HCT116 (cell line): Measurements from ENCODE around the gene GRIFIN. TPM values are rescaled to one million over a fixed set of nuclear protein-coding genes. Genes with fewer than 3 reads are reported as not detected.

Source experiments
- ATAC-seq: fragments of 200-7000 bp; cut with Tn5 transposase; 2 replicates; pipeline ENCODE4 v1.9.1; 2020; ENCODE audit warnings: mild to moderate bottlenecking, moderate library complexity
- BruUV-seq: library from RNA; stranded (reverse); fragments of 400-500 nt; replicated peaks from 2 replicates; lab custom pipeline; 2021; lab: Mats Ljungman, UMichigan
- CTCF ChIA-PET: fragments of 300-600 bp; sonication (Branson Sonifier 250); formaldehyde crosslinking; loops from one replicate; lab custom pipeline; 2021; ENCODE audit warnings: antibody characterized with exemption; lab: Charles Lee
- POLR2A ChIA-PET: fragments of 300-600, 350-600 bp; sonication (Branson Sonifier 250); formaldehyde crosslinking; loops from one replicate; lab custom pipeline; 2021; ENCODE audit warnings: antibody characterized with exemption; lab: Charles Lee
- RAD21 ChIA-PET, 2 experiments: fragments of 300-600 bp; sonication (Branson Sonifier 250); formaldehyde crosslinking; loops; one replicate each; lab custom pipeline; 2023; ENCODE audit warnings: low total read pairs in 2 of 2; ENCODE audit not compliant: uncharacterized antibody in 2 of 2, unreplicated experiment in 2 of 2, low non-redundant PET in 1 of 2; lab: Charles Lee
- DNase-seq: peaks from one replicate; pipeline ENCODE4 v3.0.0-alpha.2; 2010; ENCODE audit warnings: low read depth, low spot score
- H2AFZ ChIP-seq: fragments of 200-600 bp; shearing (Covaris generic), sonication (generic); 2 replicates; pipeline ENCODE4 v1.6.1; 2017; ENCODE audit warnings: low read depth, mixed run types, mixed read lengths, antibody characterized with exemption, low read length; ENCODE audit not compliant: poor library complexity, severe bottlenecking
- H3K27ac ChIP-seq: 2 replicates; pipeline ENCODE4 v1.5.1; 2012; ENCODE audit warnings: low read depth, low read length
- H3K27me3 ChIP-seq: fragments of 200-600 bp; sonication (generic); 2 replicates; pipeline ENCODE4 v1.6.1; 2016; ENCODE audit warnings: mixed run types, low read length, mixed read lengths; ENCODE audit not compliant: insufficient read depth
- H3K36me3 ChIP-seq, 2 experiments: fragments of 200-500 bp in 1 of 2; fragments of 200-600 bp in 1 of 2; sonication (Bioruptor generic) in 1 of 2; sonication (generic) in 1 of 2; 2 replicates each; pipeline versions ENCODE4 v1.5.1 to v1.6.1; 2014 to 2016; ENCODE audit warnings: low read length in 2 of 2, inconsistent platforms in 1 of 2, mixed read lengths in 1 of 2, mixed run types in 1 of 2; ENCODE audit not compliant: insufficient read depth in 2 of 2, control insufficient read depth in 1 of 2
- H3K4me1 ChIP-seq, 2 experiments: fragments of 200-600 bp in 1 of 2; sonication (generic) in 1 of 2; 2 replicates each; pipeline versions ENCODE4 v1.5.1 to v1.6.1; 2012 to 2017; ENCODE audit warnings: low read length in 2 of 2, inconsistent platforms in 1 of 2, mild to moderate bottlenecking in 1 of 2, mixed read lengths in 1 of 2, mixed run types in 1 of 2, moderate library complexity in 1 of 2; ENCODE audit not compliant: insufficient read depth in 2 of 2, control insufficient read depth in 1 of 2
- H3K4me2 ChIP-seq: fragments of 200-600 bp; sonication (generic); 2 replicates; pipeline ENCODE4 v1.6.1; 2017; ENCODE audit warnings: mixed run types, low read length, mixed read lengths
- H3K4me3 ChIP-seq, 2 experiments: fragments of 200-600 bp in 1 of 2; sonication (generic) in 1 of 2; replicated peaks in 1 of 2; 2 replicates each; pipeline ENCODE4 v1.5.1; 2011 to 2016; ENCODE audit warnings: low read length in 2 of 2, control low read depth in 1 of 2, low read depth in 1 of 2, mild to moderate bottlenecking in 1 of 2, mixed read lengths in 1 of 2, mixed run types in 1 of 2
- H3K79me2 ChIP-seq: fragments of 200-600 bp; sonication (generic); 2 replicates; pipeline ENCODE4 v1.6.1; 2017; ENCODE audit warnings: mild to moderate bottlenecking, mixed run types, low read length, moderate library complexity, mixed read lengths; ENCODE audit not compliant: insufficient read depth
- H3K9ac ChIP-seq: fragments of 200-600 bp; sonication (generic); 2 replicates; pipeline ENCODE4 v1.6.1; 2016; ENCODE audit warnings: low read length, mixed read lengths
- H3K9me2 ChIP-seq: fragments of 200-600 bp; sonication (generic), shearing (Covaris generic); 2 replicates; pipeline ENCODE4 v1.6.1; 2017; ENCODE audit warnings: mixed run types, mild to moderate bottlenecking, moderate library complexity; ENCODE audit not compliant: insufficient read depth
- H3K9me3 ChIP-seq, 2 experiments: fragments of 200-500 bp in 1 of 2; fragments of 200-600 bp in 1 of 2; sonication (Bioruptor generic) in 1 of 2; sonication (generic) in 1 of 2; 2 replicates each; pipeline ENCODE4 v1.6.1; 2014 to 2017; ENCODE audit warnings: low read length in 2 of 2, mixed read lengths in 2 of 2, inconsistent platforms in 1 of 2, low read depth in 1 of 2, mild to moderate bottlenecking in 1 of 2, mixed run types in 1 of 2, moderate library complexity in 1 of 2; ENCODE audit not compliant: control insufficient read depth in 1 of 2, insufficient read depth in 1 of 2
- H4K20me1 ChIP-seq: fragments of 200-600 bp; sonication (generic), shearing (Covaris generic); 2 replicates; pipeline ENCODE4 v1.6.1; 2017; ENCODE audit warnings: mixed run types, mild to moderate bottlenecking, moderate library complexity; ENCODE audit not compliant: insufficient read depth
- ELF1 ChIP-seq: IDR thresholded peaks from 2 replicates; pipeline ENCODE4 v1.6.1; 2012; ENCODE audit warnings: low read depth, borderline replicate concordance
- EZH2 ChIP-seq: fragments of 200-600 bp; sonication (generic); IDR thresholded peaks from 2 replicates; pipeline ENCODE4 v1.6.1; 2017; ENCODE audit warnings: antibody characterized with exemption, mixed run types
- POLR2A ChIP-seq: IDR thresholded peaks from 2 replicates; pipeline ENCODE4 v1.7.0; 2011; ENCODE audit warnings: borderline replicate concordance; ENCODE audit not compliant: insufficient read depth, insufficient read length; ENCODE audit errors: extremely low read depth
- POLR2AphosphoS5 ChIP-seq: IDR thresholded peaks from 2 replicates; pipeline ENCODE4 v1.6.1; 2011; ENCODE audit warnings: mild to moderate bottlenecking, low read depth, low read length, moderate library complexity
- SIN3A ChIP-seq: IDR thresholded peaks from 2 replicates; pipeline ENCODE4 v1.6.1; 2012; ENCODE audit warnings: low read depth
- SRF ChIP-seq: IDR thresholded peaks from 2 replicates; pipeline ENCODE4 v1.6.1; 2012; ENCODE audit warnings: low read depth
- ZBTB33 ChIP-seq: IDR thresholded peaks from 2 replicates; pipeline ENCODE4 v1.6.1; 2011; ENCODE audit warnings: mild to moderate bottlenecking, low read length, moderate library complexity; ENCODE audit not compliant: insufficient replicate concordance; ENCODE audit errors: extremely low read depth
- intact Hi-C: fragments of 100-400 bp; cut with micrococcal nuclease; formaldehyde crosslinking; loops from 2 replicates; pipeline ENCODE4 v1.10.0; 2022
- total RNA-seq: library from RNA; stranded (reverse); gene quantifications from one replicate; pipeline ENCODE4 v1.2.1, GENCODE V29; 2021; ENCODE audit not compliant: unreplicated experiment

GRIFIN gene
- total RNA-seq, 1 experiment from 2014 or later, result not detected

GRCh38 chr7:2493205-2494164 is 17.3 kb upstream of the GRIFIN start:
- intact Hi-C loops, result no loop called here
- POLR2A ChIA-PET, result no interaction called here

More at GRCh38 chr7:2493205-2494164, 17.3 kb upstream of the GRIFIN start:
- Histone ChIP-seq H3K4me2 (no peak overlapping the region), H3K36me3 (no peaks in the 10 kb centered on the region), H3K9me3 (no peaks in the 10 kb centered on the region), H3K4me3 (no peak overlapping the region), H3K79me2 (no peaks in the 10 kb centered on the region), H3K9ac (no peak overlapping the region), H3K9me2 (no peaks in the 10 kb centered on the region), H3K4me1 (no peaks in the 10 kb centered on the region; a peak in 1 of 4 replicates), H4K20me1 (no peaks in the 10 kb centered on the region), H3K27me3 (no peaks in the 10 kb centered on the region), H3K27ac (no peak overlapping the region), H2AFZ (no peak overlapping the region)
- BruUV-seq, result no TSS peak
- DNase-seq (no peak), ATAC-seq (no peak)
- CTCF ChIA-PET, result no interaction called here
- TF ChIP-seq ZBTB33 (no peak), POLR2A (no peak), SIN3A (no peak), ELF1 (no peak), SRF (no peak), POLR2AphosphoS5 (no peak), EZH2 (no peak)
- RAD21 ChIA-PET, result no interaction called here
